Ishikawa (cell line): ENCODE results near the gene ZNF37A.

Source experiments
- CEBPB ChIP-seq: IDR thresholded peaks from 2 replicates; pipeline ENCODE4 v1.6.1; 2012
- EP300 ChIP-seq: IDR thresholded peaks from 2 replicates; pipeline ENCODE4 v1.6.1; 2012; ENCODE audit warnings: borderline replicate concordance
- FOXM1 ChIP-seq: IDR thresholded peaks from 2 replicates; pipeline ENCODE4 v1.6.1; 2012; ENCODE audit warnings: low read depth, borderline replicate concordance
- TEAD4 ChIP-seq: IDR thresholded peaks from 2 replicates; pipeline ENCODE4 v1.6.1; 2012
- TF ChIP-seq, protein P1 (sequence below): IDR thresholded peaks from 2 replicates; pipeline ENCODE4 v1.6.1; 2012

GRCh38 chr10:38094927-38095574, 914 bp downstream of the ZNF37A start:
- TF ChIP-seq CEBPB (no peak), FOXM1 (no peak), TEAD4 (no peak), EP300 (no peak)
- TF ChIP-seq, protein P1, sequence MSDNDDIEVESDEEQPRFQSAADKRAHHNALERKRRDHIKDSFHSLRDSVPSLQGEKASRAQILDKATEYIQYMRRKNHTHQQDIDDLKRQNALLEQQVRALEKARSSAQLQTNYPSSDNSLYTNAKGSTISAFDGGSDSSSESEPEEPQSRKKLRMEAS = peak; percentile 35; the same call in 1 of the 2 replicates
